A549 (cell line): ENCODE measurements around the gene USH1G. TPM values are rescaled to one million over a fixed set of nuclear protein-coding genes. Genes with fewer than 3 reads are reported as not detected.

Experiments used
- BHLHE40 ChIP-seq: IDR thresholded peaks from 2 replicates; pipeline ENCODE4 v1.6.1; 2012; ENCODE audit warnings: low read depth, low read length, inconsistent platforms
- CBX2 ChIP-seq: fragments of 200-600 bp; sonication (generic); IDR thresholded peaks from 2 replicates; pipeline ENCODE4 v1.6.1; 2016; ENCODE audit warnings: low read depth, mild to moderate bottlenecking, borderline replicate concordance
- CEBPB ChIP-seq, 2 experiments: fragments of >200 bp in 1 of 2; sonication (Bioruptor Twin) in 1 of 2; formaldehyde crosslinking in 1 of 2; IDR thresholded peaks; 2 replicates each; pipeline ENCODE4 v1.6.1; 2012 to 2016
- CHD4 ChIP-seq: fragments of 200-600 bp; sonication (generic); IDR thresholded peaks from 2 replicates; pipeline ENCODE4 v1.6.1; 2016; ENCODE audit warnings: antibody characterized with exemption, mild to moderate bottlenecking, borderline replicate concordance
- E2F6 ChIP-seq: IDR thresholded peaks from 2 replicates; pipeline ENCODE4 v1.6.1; 2012; ENCODE audit warnings: low read depth, borderline replicate concordance
- FOXS1 ChIP-seq: fragments of 250-450 bp; sonication (Bioruptor Pico); IDR thresholded peaks from 2 replicates; pipeline ENCODE4 v1.5.0; 2020; ENCODE audit warnings: mild to moderate bottlenecking, moderate library complexity
- HDAC2 ChIP-seq: fragments of 200-600 bp; sonication (generic); IDR thresholded peaks from 2 replicates; pipeline ENCODE4 v1.6.1; 2016
- HEYL ChIP-seq: fragments of 250-450 bp; sonication (Bioruptor Pico); IDR thresholded peaks from 2 replicates; pipeline ENCODE4 v1.8.0; 2021; ENCODE audit warnings: mild to moderate bottlenecking, moderate library complexity
- HOXB13 ChIP-seq: fragments of 250-450 bp; sonication (Bioruptor Pico); IDR thresholded peaks from 2 replicates; pipeline ENCODE4 v1.5.0; 2020; ENCODE audit warnings: low read depth, mild to moderate bottlenecking, moderate library complexity
- JUN ChIP-seq, 2 experiments: fragments of >200 bp; sonication (Bioruptor Twin); formaldehyde crosslinking; IDR thresholded peaks; 2 replicates in 1 of 2; 3 replicates in 1 of 2; pipeline ENCODE4 v1.6.1; 2016 to 2017
- KDM1A ChIP-seq: fragments of 200-600 bp; sonication (generic); IDR thresholded peaks from 2 replicates; pipeline ENCODE4 v1.6.1; 2016; ENCODE audit warnings: low read depth, mild to moderate bottlenecking
- MAFK ChIP-seq: fragments of 450-650 bp; IDR thresholded peaks from 2 replicates; pipeline ENCODE4 v1.6.1; 2014; ENCODE audit not compliant: partially characterized antibody
- MAZ ChIP-seq: fragments of 150-350 bp; IDR thresholded peaks from 2 replicates; pipeline ENCODE4 v1.6.1; 2014; ENCODE audit warnings: antibody characterized with exemption, low read depth, low read length, borderline replicate concordance
- MYC ChIP-seq: IDR thresholded peaks from 2 replicates; pipeline ENCODE4 v1.6.1; 2012; ENCODE audit warnings: mild to moderate bottlenecking, inconsistent platforms, low read length, improper control_type of control experiment, borderline replicate concordance
- NFE2L2 ChIP-seq: fragments of 150-350 bp; conservative IDR thresholded peaks from 2 replicates; pipeline ENCODE4 v1.6.1; 2014; ENCODE audit warnings: low read length
- POLR2A ChIP-seq: IDR thresholded peaks from 2 replicates; pipeline ENCODE4 v1.6.1; 2012; ENCODE audit warnings: mild to moderate bottlenecking, low read length
- RAD21 ChIP-seq, 2 experiments: fragments of >200 bp in 1 of 2; sonication (Bioruptor Twin) in 1 of 2; formaldehyde crosslinking in 1 of 2; IDR thresholded peaks in 1 of 2; conservative IDR thresholded peaks in 1 of 2; 2 replicates in 1 of 2; 3 replicates in 1 of 2; pipeline ENCODE4 v1.6.1; 2012 to 2018; ENCODE audit warnings: inconsistent platforms in 1 of 2
- RCOR1 ChIP-seq: fragments of 150-350 bp; IDR thresholded peaks from 2 replicates; pipeline ENCODE4 v1.6.1; 2014; ENCODE audit warnings: antibody characterized with exemption, low read length, low read depth
- RFX5 ChIP-seq: fragments of 450-650 bp; IDR thresholded peaks from 2 replicates; pipeline ENCODE4 v1.7.1; 2014; ENCODE audit warnings: antibody characterized with exemption, mild to moderate bottlenecking, moderate library complexity
- RNF2 ChIP-seq: fragments of 200-600 bp; sonication (generic); IDR thresholded peaks from 2 replicates; pipeline ENCODE4 v1.6.1; 2016; ENCODE audit warnings: low read depth, mild to moderate bottlenecking, antibody characterized with exemption, moderate library complexity, borderline replicate concordance
- TP53 ChIP-seq: fragments of 250-450 bp; sonication (Bioruptor Pico); IDR thresholded peaks from 2 replicates; pipeline ENCODE4 v1.5.0; 2021; ENCODE audit warnings: mild to moderate bottlenecking, moderate library complexity
- ZC3H11A ChIP-seq: fragments of 450-650 bp; IDR thresholded peaks from 2 replicates; pipeline ENCODE4 v1.6.1; 2014; ENCODE audit warnings: antibody characterized with exemption, mild to moderate bottlenecking
- ZNF302 ChIP-seq: fragments of 250-450 bp; sonication (Bioruptor Pico); IDR thresholded peaks from 2 replicates; pipeline ENCODE4 v1.9.0; 2021; ENCODE audit warnings: inconsistent platforms, mild to moderate bottlenecking, moderate library complexity
- ZSCAN20 ChIP-seq: fragments of 250-450 bp; sonication (Bioruptor Pico); IDR thresholded peaks from 2 replicates; pipeline ENCODE4 v1.8.0; 2022; ENCODE audit warnings: mild to moderate bottlenecking, moderate library complexity
- polyA plus RNA-seq, 4 experiments: library from polyadenylated mRNA; depleted of rRNA in 3 of 4; stranded (reverse); fragments of >200 nt; fragmentation: RNase III in 1 of 4; extraction: RNeasy Plus Mini Kit Qiagen cat#74134 plus additional on column Dnase treatment in 1 of 4; gene quantifications; 2 replicates in 3 of 4; 3 replicates in 1 of 4; pipeline ENCODE4 v1.2.3, GENCODE V29; 2011 to 2017
- TF ChIP-seq, protein P1 (sequence below): fragments of 250-450 bp; sonication (Bioruptor Pico); IDR thresholded peaks from 2 replicates; pipeline ENCODE4 v1.5.0; 2021; ENCODE audit warnings: mild to moderate bottlenecking, moderate library complexity, borderline replicate concordance
- TF ChIP-seq, protein P2 (sequence below): fragments of 250-450 bp; sonication (Bioruptor Pico); IDR thresholded peaks from 2 replicates; pipeline ENCODE4 v1.5.0; 2020; ENCODE audit warnings: low read depth, mild to moderate bottlenecking, moderate library complexity
- TF ChIP-seq, protein P3 (sequence below): fragments of 150-350 bp; IDR thresholded peaks from 2 replicates; pipeline ENCODE4 v1.6.1; 2014; ENCODE audit warnings: low read depth, mild to moderate bottlenecking, low read length

Gene USH1G
- polyA plus RNA-seq, 2 of the 4 experiments (the other 2 are of a cell fraction) = 0.09 to 0.12 TPM

DNA sequence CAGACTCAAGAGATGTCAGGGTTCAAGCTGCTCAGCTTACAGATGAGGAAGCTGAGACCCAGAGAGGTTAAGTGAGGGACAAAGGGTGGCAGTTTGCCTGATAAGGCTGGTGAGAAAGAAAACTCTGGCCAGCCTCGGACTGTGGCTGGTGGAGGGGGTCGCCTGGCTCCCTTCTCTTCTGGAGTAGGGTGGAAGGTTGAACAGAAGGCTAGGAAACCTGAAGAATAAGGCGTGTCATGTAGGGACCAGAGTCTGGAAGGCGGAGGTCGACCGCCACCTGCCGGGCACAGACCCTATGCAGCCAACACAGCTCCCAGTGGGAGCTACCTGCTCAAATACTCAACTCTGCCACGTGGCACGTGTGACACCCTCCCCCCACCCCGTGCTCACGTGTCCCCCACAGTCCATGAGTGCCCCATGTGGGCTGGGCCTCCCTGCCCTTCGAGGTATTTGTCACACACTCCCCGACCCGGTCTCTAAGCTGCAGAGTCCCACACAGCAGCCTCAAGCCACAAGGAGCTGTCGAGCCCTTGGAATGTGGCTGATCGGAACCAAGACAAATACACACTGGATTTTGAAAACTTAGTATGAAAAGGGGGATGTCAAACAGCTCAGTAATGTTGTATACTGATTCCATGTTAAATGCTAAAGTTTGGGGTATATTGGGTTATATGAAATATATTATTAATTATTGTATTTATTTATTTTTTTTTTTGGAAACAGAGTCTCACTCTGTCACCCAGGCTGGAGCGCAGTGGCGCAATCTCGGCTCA lies 37.7 kb upstream of the USH1G start (continued):
- no peak for TF ChIP-seq MAZ
- no peak for TF ChIP-seq ZSCAN20
- TF ChIP-seq CEBPB (IDR thresholded peaks at IDR 0.05) = no peak
- TF ChIP-seq MAFK = no peak
- no peak for TF ChIP-seq HOXB13 (CRISPR knock-in tag)
- TF ChIP-seq BHLHE40 = peak; percentile 99
- TF ChIP-seq ZNF302 (CRISPR knock-in tag) = no peak
- TF ChIP-seq, protein P1, sequence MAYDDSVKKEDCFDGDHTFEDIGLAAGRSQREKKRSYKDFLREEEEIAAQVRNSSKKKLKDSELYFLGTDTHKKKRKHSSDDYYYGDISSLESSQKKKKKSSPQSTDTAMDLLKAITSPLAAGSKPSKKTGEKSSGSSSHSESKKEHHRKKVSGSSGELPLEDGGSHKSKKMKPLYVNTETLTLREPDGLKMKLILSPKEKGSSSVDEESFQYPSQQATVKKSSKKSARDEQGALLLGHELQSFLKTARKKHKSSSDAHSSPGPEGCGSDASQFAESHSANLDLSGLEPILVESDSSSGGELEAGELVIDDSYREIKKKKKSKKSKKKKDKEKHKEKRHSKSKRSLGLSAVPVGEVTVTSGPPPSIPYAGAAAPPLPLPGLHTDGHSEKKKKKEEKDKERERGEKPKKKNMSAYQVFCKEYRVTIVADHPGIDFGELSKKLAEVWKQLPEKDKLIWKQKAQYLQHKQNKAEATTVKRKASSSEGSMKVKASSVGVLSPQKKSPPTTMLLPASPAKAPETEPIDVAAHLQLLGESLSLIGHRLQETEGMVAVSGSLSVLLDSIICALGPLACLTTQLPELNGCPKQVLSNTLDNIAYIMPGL (CRISPR knock-in tag) = no peak
- TF ChIP-seq FOXS1 (CRISPR knock-in tag) = no peak
- TF ChIP-seq CHD4 = no peak
- TF ChIP-seq, protein P2, sequence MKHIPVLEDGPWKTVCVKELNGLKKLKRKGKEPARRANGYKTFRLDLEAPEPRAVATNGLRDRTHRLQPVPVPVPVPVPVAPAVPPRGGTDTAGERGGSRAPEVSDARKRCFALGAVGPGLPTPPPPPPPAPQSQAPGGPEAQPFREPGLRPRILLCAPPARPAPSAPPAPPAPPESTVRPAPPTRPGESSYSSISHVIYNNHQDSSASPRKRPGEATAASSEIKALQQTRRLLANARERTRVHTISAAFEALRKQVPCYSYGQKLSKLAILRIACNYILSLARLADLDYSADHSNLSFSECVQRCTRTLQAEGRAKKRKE (CRISPR knock-in tag) = no peak
- no peak for TF ChIP-seq JUN (IDR thresholded peaks at IDR 0.05)
- no peak for TF ChIP-seq HEYL (CRISPR knock-in tag)
- TF ChIP-seq TP53 (CRISPR knock-in tag) = no peak
- peak; percentile 71 to 78 for TF ChIP-seq RAD21 (conservative IDR thresholded peaks at IDR 0.05 in 1 of 2, IDR thresholded peaks at IDR 0.05 in 1 of 2)
- TF ChIP-seq KDM1A = no peak
- TF ChIP-seq RFX5 = no peak
- no peak for TF ChIP-seq ZC3H11A
- no peak for TF ChIP-seq NFE2L2
- TF ChIP-seq CBX2 = no peak
- TF ChIP-seq HDAC2 = no peak
- no peak for TF ChIP-seq POLR2A
- no peak for TF ChIP-seq RNF2
- TF ChIP-seq RCOR1 = no peak
- peak; percentile 88 for TF ChIP-seq MYC
- TF ChIP-seq E2F6 = peak; percentile 89; the same call in 1 of the 2 replicates
- TF ChIP-seq, protein P3, sequence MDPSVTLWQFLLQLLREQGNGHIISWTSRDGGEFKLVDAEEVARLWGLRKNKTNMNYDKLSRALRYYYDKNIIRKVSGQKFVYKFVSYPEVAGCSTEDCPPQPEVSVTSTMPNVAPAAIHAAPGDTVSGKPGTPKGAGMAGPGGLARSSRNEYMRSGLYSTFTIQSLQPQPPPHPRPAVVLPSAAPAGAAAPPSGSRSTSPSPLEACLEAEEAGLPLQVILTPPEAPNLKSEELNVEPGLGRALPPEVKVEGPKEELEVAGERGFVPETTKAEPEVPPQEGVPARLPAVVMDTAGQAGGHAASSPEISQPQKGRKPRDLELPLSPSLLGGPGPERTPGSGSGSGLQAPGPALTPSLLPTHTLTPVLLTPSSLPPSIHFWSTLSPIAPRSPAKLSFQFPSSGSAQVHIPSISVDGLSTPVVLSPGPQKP = no peak
